ENCODE measurements around the gene ERC2.

GRCh38 chr3:55651011-55651410 lies 817.3 kb downstream of the ERC2 start:
- TF ChIP-seq EZH2 (IDR thresholded peaks at IDR 0.05; ENCODE audit: borderline replicate concordance, low read length): no peak
- TF ChIP-seq, protein P1, sequence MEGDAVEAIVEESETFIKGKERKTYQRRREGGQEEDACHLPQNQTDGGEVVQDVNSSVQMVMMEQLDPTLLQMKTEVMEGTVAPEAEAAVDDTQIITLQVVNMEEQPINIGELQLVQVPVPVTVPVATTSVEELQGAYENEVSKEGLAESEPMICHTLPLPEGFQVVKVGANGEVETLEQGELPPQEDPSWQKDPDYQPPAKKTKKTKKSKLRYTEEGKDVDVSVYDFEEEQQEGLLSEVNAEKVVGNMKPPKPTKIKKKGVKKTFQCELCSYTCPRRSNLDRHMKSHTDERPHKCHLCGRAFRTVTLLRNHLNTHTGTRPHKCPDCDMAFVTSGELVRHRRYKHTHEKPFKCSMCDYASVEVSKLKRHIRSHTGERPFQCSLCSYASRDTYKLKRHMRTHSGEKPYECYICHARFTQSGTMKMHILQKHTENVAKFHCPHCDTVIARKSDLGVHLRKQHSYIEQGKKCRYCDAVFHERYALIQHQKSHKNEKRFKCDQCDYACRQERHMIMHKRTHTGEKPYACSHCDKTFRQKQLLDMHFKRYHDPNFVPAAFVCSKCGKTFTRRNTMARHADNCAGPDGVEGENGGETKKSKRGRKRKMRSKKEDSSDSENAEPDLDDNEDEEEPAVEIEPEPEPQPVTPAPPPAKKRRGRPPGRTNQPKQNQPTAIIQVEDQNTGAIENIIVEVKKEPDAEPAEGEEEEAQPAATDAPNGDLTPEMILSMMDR (IDR thresholded peaks at IDR 0.05; ENCODE audit: low read length): no peak
